Suprapubic skin (tissue), 3 donors: Measurements from ENCODE around the gene PNCK.

Experiments
- POLR2AphosphoS5 ChIP-seq, 3 donors: sonication (generic); formaldehyde crosslinking; IDR thresholded peaks; one replicate each; pipeline ENCODE4 v1.6.1; 2017; ENCODE audit warnings: antibody characterized with exemption in 3 of 3
- TF ChIP-seq, protein P1 (sequence below), 2 donors: fragments of 200-600 bp in 1 of 2; fragments of 450-650 bp in 1 of 2; sonication (generic) in 1 of 2; IDR thresholded peaks; one replicate each; pipeline ENCODE4 v1.5.1; 2016 to 2019; ENCODE audit warnings: antibody characterized with exemption in 2 of 2, mild to moderate bottlenecking in 1 of 2, moderate library complexity in 1 of 2

DNA sequence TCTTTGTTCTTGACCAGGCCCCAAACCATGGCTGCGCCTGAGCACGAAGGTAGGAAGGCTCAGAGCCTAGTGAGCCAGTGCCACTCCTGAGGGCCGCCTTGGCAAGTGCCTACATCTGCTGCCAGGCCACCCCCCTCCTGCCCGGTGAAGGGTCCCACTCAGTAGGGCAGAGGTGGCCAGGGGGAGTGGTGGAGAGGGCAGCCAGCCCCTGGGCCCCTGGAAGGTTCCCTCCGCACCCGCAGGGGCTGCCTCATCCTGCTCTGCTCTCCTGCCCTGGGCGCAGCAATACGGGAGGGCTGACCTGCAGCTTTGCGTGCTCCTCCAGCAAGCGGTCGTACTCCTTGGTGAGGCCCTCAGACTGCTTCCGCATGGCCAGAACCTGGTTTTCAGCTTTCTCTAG lies 28.1 kb upstream of the PNCK start:
- TF ChIP-seq, protein P1, sequence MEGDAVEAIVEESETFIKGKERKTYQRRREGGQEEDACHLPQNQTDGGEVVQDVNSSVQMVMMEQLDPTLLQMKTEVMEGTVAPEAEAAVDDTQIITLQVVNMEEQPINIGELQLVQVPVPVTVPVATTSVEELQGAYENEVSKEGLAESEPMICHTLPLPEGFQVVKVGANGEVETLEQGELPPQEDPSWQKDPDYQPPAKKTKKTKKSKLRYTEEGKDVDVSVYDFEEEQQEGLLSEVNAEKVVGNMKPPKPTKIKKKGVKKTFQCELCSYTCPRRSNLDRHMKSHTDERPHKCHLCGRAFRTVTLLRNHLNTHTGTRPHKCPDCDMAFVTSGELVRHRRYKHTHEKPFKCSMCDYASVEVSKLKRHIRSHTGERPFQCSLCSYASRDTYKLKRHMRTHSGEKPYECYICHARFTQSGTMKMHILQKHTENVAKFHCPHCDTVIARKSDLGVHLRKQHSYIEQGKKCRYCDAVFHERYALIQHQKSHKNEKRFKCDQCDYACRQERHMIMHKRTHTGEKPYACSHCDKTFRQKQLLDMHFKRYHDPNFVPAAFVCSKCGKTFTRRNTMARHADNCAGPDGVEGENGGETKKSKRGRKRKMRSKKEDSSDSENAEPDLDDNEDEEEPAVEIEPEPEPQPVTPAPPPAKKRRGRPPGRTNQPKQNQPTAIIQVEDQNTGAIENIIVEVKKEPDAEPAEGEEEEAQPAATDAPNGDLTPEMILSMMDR (IDR thresholded peaks at IDR 0.05): no peak
- TF ChIP-seq POLR2AphosphoS5 (IDR thresholded peaks at IDR 0.05): no peak
